ENCODE data around the gene AMPD1.

Gene AMPD1

GRCh38 chr1:114695430-114696058 lies at the start of gene AMPD1:
Gene AMPD1, minus strand, starts transcription at chr1:114695546. Its CDS starts 75 bp downstream, at chr1:114695471.
- no peak for DNase-seq

GRCh38 chr1:114741963-114742746 lies 46.8 kb upstream of the AMPD1 start:
- DNase-seq: no peak

- no peak for DNase-seq
Measured at GRCh38 chr1:114740331-114740730, 45.0 kb upstream of the AMPD1 start.

GRCh38 chr1:114737314-114737849 lies 42.0 kb upstream of the AMPD1 start:
- no peak for DNase-seq

GRCh38 chr1:114735479-114735878 lies 40.1 kb upstream of the AMPD1 start:
- no peak for DNase-seq

- no peak for DNase-seq
Measured at GRCh38 chr1:114729782-114730181, 34.4 kb upstream of the AMPD1 start.

- DNase-seq: no peak
Measured at GRCh38 chr1:114728553-114728952, 33.2 kb upstream of the AMPD1 start.

GRCh38 chr1:114725230-114725629 lies 29.9 kb upstream of the AMPD1 start:
- no peak for DNase-seq

- no peak for DNase-seq
Measured at GRCh38 chr1:114723915-114724314, 28.6 kb upstream of the AMPD1 start.

- no peak for DNase-seq
Measured at GRCh38 chr1:114723457-114723856, 28.1 kb upstream of the AMPD1 start.

GRCh38 chr1:114720492-114720891 lies 25.1 kb upstream of the AMPD1 start:
- DNase-seq: no peak

GRCh38 chr1:114719424-114719787 lies 24.1 kb upstream of the AMPD1 start:
- no peak for DNase-seq

GRCh38 chr1:114718661-114719423 lies 23.5 kb upstream of the AMPD1 start:
- peak; percentile 48 for DNase-seq

- peak; percentile 94 for DNase-seq
Measured at GRCh38 chr1:114716304-114717170, 21.2 kb upstream of the AMPD1 start, which contains the start of gene NRAS. Gene NRAS, minus strand, starts transcription at chr1:114716771. Its CDS starts 611 bp downstream, at chr1:114716160.

- no peak for DNase-seq
Measured at GRCh38 chr1:114715952-114716303, 20.6 kb upstream of the AMPD1 start.

- DNase-seq: no peak
Measured at GRCh38 chr1:114712977-114713376, 17.6 kb upstream of the AMPD1 start.

- DNase-seq: no peak
Measured at GRCh38 chr1:114710360-114710759, 15.0 kb upstream of the AMPD1 start.

GRCh38 chr1:114707604-114708003 lies 12.3 kb upstream of the AMPD1 start:
- DNase-seq: no peak

- no peak for DNase-seq
Measured at GRCh38 chr1:114703242-114703641, 7.9 kb upstream of the AMPD1 start.

GRCh38 chr1:114702737-114703136 lies 7.4 kb upstream of the AMPD1 start:
- DNase-seq: no peak

- DNase-seq: no peak
Measured at GRCh38 chr1:114701931-114702330, 6.6 kb upstream of the AMPD1 start.

- DNase-seq: no peak
Measured at GRCh38 chr1:114700036-114700600, 4.8 kb upstream of the AMPD1 start.
